ENCODE measurements around the gene UBL3.

DNA sequence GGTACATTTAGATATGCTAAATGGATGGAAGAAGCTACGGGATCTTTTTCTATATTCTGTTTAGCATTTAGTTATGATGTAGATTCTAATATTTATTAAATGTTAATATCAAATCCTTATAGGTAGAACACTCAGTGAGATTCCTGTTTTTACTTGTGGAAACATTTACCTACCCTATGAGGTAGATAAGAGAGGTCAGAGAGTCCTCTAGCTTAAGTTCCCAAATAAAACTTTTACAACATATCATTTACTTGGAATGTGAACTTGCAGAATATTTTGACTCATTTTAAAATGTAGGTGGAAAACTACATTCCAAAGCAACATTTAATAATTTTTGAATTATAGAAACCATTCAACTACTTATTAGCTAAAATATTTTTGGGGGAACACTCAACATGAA lies 63.7 kb downstream of the UBL3 start:
- no peak for TF ChIP-seq POLR2A (IDR thresholded peaks at IDR 0.05; ENCODE audit: extremely low read depth, insufficient read length)
- TF ChIP-seq CTCF (IDR thresholded peaks at IDR 0.05; ENCODE audit: low read depth, low read length), result no peak
- no peak for TF ChIP-seq MYC (IDR thresholded peaks at IDR 0.05; ENCODE audit: low read depth, low read length)
- TF ChIP-seq MAX (IDR thresholded peaks at IDR 0.05; ENCODE audit: low read depth, low read length), result no peak
